Stimulated activated memory B cell treated with anti-CD40 and anti-IgM and Interleukin-4, amounts not matched to agents 10 μg/mL and 1 μg/mL and 100 μg/mL, for 72 hours (primary cell): ENCODE results near the gene SHLD1.

Experiments used
- ATAC-seq: fragments of 150-1000 bp; cut with Tn5 transposase; 2 replicates; pipeline ENCODE4 v1.10.0; 2021
- H3K27ac Mint-ChIP-seq: one replicate; pipeline ENCODE4 v1.8.0; 2022; ENCODE audit warnings: mild to moderate bottlenecking, mixed read lengths
- H3K27me3 Mint-ChIP-seq: one replicate; pipeline ENCODE4 v1.8.0; 2022; ENCODE audit warnings: mixed read lengths
- H3K36me3 Mint-ChIP-seq: one replicate; pipeline ENCODE4 v1.8.0; 2022; ENCODE audit warnings: mixed read lengths
- H3K4me1 Mint-ChIP-seq: one replicate; pipeline ENCODE4 v1.8.0; 2022; ENCODE audit warnings: mixed read lengths
- H3K4me3 Mint-ChIP-seq: one replicate; pipeline ENCODE4 v1.8.0; 2022; ENCODE audit warnings: mild to moderate bottlenecking, moderate library complexity, mixed read lengths
- H3K9me3 Mint-ChIP-seq: one replicate; pipeline ENCODE4 v1.8.0; 2022; ENCODE audit warnings: mixed read lengths

SHLD1 gene

GRCh38 chr20:5864873-5865587 lies 114.8 kb downstream of the SHLD1 start:
- no peaks in the 10 kb centered on the region for H3K4me1 Mint-ChIP-seq
- no peaks in the 10 kb centered on the region for H3K9me3 Mint-ChIP-seq
- H3K27ac Mint-ChIP-seq = no peak overlapping the region
- no peaks in the 10 kb centered on the region for H3K27me3 Mint-ChIP-seq
- H3K36me3 Mint-ChIP-seq = peaks cover 23% of the 10 kb centered on the region
- H3K4me3 Mint-ChIP-seq = no peak overlapping the region
- ATAC-seq = no peak

GRCh38 chr20:5865604-5866003 lies 115.4 kb downstream of the SHLD1 start:
- ATAC-seq = no peak
- Mint-ChIP-seq H3K9me3 (no peaks in the 10 kb centered on the region), H3K4me1 (no peaks in the 10 kb centered on the region), H3K27me3 (no peaks in the 10 kb centered on the region), H3K27ac (no peak overlapping the region), H3K4me3 (no peak overlapping the region), H3K36me3 (peaks cover 23% of the 10 kb centered on the region)

DNA sequence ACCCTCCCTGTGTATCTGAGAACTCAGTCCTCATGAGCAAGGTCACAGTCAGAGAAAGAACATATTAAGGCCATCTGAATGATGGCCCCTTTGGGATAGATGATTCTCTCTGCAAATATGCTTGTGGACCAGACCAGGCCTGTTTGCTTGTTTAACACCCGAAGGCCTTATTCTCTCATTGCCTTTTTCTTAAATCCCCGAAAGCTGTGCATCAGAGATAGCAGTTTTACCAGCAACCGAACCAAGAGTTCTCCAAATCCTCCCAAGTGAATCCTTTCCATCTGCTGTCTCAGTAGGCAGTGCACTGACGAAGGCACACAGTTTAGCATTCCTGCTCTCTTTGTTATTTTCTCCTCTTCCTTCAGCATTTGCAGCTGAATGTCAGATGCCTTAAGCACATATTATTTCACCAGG lies 120.4 kb downstream of the SHLD1 start:
- no peak overlapping the region for H3K4me3 Mint-ChIP-seq
- peaks cover 30% of the 10 kb centered on the region for H3K27me3 Mint-ChIP-seq
- no peaks in the 10 kb centered on the region for H3K4me1 Mint-ChIP-seq
- H3K27ac Mint-ChIP-seq = no peak overlapping the region
- no peaks in the 10 kb centered on the region for H3K36me3 Mint-ChIP-seq
- no peak for ATAC-seq
- H3K9me3 Mint-ChIP-seq = no peaks in the 10 kb centered on the region

DNA sequence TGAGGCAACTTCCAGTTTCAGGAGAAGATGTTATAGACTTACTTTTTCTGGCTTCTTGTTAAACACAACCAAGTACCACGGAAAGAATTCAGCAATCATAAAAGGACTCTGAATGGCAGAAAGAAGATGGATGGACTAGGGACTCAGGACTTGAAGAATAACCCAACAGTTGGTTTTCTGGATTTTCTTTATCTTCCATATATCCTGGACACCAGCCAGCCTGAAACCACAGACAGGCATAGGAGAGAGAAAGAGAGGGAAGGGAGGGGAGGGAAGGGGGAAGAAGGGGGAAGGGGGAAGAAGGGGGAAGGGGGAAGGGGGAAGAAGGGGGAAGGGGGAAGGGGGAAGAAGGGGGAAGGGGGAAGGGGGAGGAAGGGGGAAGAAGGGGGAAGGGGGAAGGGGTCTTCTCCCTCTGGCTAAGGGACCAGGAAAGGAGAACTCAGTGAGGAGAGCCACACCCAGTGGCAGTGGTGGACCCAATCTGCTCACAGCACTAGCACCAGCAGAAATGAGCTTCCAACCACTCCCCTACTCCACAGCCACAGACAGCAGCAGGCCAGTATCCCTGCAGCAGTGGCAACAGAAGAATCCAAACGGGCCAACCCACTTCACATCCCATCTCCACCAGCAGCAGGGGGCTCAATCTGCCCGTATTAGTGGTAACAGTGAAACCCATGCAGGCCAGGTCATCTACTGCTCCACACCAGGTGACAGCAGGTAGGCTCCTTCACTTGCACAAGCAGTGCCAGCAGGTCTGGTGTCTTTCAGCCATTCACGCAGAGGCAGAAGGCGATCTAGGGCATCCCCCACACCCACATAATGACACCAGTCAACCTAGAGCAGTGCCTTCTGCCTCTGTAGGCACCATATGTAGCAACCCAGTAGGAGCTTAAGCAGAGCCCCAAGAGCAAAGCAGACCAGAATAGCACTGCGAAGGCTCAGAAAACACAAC lies 121.5 kb downstream of the SHLD1 start:
- Mint-ChIP-seq H3K4me1 (no peaks in the 10 kb centered on the region), H3K9me3 (no peaks in the 10 kb centered on the region), H3K36me3 (no peaks in the 10 kb centered on the region), H3K4me3 (no peak overlapping the region), H3K27ac (no peak overlapping the region), H3K27me3 (peaks cover 40% of the 10 kb centered on the region)
- ATAC-seq = no peak

GRCh38 chr20:5877128-5877527 lies 126.9 kb downstream of the SHLD1 start:
- no peak for ATAC-seq
- H3K27me3 Mint-ChIP-seq = peaks cover 69% of the 10 kb centered on the region

DNA sequence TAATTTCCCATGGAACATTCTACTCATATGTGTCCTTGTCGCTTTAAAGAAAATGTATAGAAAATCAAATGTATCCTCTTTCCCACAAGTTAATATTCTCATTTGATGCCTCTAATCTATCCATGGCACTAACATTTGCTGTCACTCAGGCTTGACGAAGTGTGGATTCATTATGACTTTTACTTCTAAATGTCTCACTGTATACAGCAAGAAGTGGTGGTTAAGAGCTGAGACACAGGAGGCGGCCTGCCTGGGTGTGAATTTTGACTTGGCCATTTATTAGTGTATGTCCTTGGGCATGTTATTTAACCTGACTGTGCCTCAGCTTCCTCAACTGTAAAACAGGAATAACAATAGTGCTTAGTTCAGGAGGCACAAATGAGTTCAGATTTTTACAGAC lies 130.1 kb downstream of the SHLD1 start:
- H3K4me3 Mint-ChIP-seq = no peak overlapping the region
- H3K4me1 Mint-ChIP-seq = peaks cover 6% of the 10 kb centered on the region
- H3K36me3 Mint-ChIP-seq = no peaks in the 10 kb centered on the region
- no peaks in the 10 kb centered on the region for H3K9me3 Mint-ChIP-seq
- H3K27me3 Mint-ChIP-seq = peaks cover 52% of the 10 kb centered on the region
- H3K27ac Mint-ChIP-seq = no peak overlapping the region
- no peak for ATAC-seq

More at GRCh38 chr20:5877128-5877527, 126.9 kb downstream of the SHLD1 start:
- Mint-ChIP-seq H3K27ac (no peak overlapping the region), H3K36me3 (no peaks in the 10 kb centered on the region), H3K4me1 (peaks cover 6% of the 10 kb centered on the region), H3K4me3 (no peak overlapping the region), H3K9me3 (no peaks in the 10 kb centered on the region)

- H3K4me1 Mint-ChIP-seq = peaks cover 6% of the 10 kb centered on the region
- H3K9me3 Mint-ChIP-seq = no peaks in the 10 kb centered on the region
- no peak for ATAC-seq
- no peak overlapping the region for H3K27ac Mint-ChIP-seq
- H3K36me3 Mint-ChIP-seq = no peaks in the 10 kb centered on the region
- no peak overlapping the region for H3K4me3 Mint-ChIP-seq
- peaks cover 50% of the 10 kb centered on the region for H3K27me3 Mint-ChIP-seq
These were observed 131.5 kb downstream of the SHLD1 start for GRCh38 chr20:5881703-5882102.

DNA sequence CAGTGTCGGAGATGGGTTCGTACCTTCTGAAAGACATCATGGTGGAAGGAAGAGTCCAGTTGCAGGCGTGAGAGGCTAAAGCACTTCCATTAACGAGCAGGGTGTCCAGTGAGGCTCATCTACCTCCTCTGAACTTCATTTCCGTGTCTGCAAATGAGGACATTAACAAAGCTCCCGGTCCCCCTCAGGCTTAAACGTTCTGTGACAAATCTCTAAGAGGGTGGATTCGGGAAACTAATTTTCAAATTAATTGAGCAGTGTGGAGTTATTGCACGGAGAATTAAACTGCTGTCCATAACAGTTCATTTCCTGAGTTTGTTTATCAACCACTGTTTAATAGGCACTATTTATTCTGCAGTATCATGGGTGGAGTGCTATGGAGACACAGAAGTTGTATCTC lies 132.0 kb downstream of the SHLD1 start:
- Mint-ChIP-seq H3K27ac (no peak overlapping the region), H3K9me3 (no peaks in the 10 kb centered on the region), H3K36me3 (no peaks in the 10 kb centered on the region), H3K27me3 (peaks cover 50% of the 10 kb centered on the region), H3K4me3 (no peak overlapping the region), H3K4me1 (peaks cover 6% of the 10 kb centered on the region)
- ATAC-seq = no peak

GRCh38 chr20:5884465-5885335 lies 134.5 kb downstream of the SHLD1 start:
- Mint-ChIP-seq H3K27ac (no peak overlapping the region), H3K27me3 (peaks cover 39% of the 10 kb centered on the region), H3K9me3 (no peaks in the 10 kb centered on the region)

DNA sequence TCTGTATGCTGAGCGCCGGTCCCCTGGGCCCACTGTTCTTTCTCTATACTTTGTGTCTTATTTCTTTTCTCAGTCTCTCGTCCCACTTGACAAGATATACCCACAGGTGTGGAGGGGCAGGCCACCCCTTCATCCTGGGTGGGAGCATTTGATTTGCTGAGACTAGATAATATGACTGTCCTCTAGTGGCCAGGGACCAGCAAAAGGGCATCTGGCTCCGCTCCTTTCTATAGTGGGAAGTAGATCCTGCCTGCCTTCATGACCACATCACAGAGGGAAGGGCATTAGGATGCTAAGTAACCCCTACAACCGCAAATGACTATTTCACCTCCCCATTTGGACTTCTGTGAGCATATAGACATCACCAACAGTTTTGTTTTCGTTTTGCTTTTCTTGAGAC lies 135.7 kb downstream of the SHLD1 start:
- H3K9me3 Mint-ChIP-seq = no peaks in the 10 kb centered on the region
- no peak overlapping the region for H3K4me3 Mint-ChIP-seq
- H3K4me1 Mint-ChIP-seq = peaks cover 6% of the 10 kb centered on the region
- no peak overlapping the region for H3K27ac Mint-ChIP-seq
- no peaks in the 10 kb centered on the region for H3K36me3 Mint-ChIP-seq
- peaks cover 29% of the 10 kb centered on the region for H3K27me3 Mint-ChIP-seq
- no peak for ATAC-seq

More at GRCh38 chr20:5884465-5885335, 134.5 kb downstream of the SHLD1 start:
- Mint-ChIP-seq H3K36me3 (no peaks in the 10 kb centered on the region), H3K4me1 (peaks cover 6% of the 10 kb centered on the region), H3K4me3 (no peak overlapping the region)
- no peak for ATAC-seq

DNA sequence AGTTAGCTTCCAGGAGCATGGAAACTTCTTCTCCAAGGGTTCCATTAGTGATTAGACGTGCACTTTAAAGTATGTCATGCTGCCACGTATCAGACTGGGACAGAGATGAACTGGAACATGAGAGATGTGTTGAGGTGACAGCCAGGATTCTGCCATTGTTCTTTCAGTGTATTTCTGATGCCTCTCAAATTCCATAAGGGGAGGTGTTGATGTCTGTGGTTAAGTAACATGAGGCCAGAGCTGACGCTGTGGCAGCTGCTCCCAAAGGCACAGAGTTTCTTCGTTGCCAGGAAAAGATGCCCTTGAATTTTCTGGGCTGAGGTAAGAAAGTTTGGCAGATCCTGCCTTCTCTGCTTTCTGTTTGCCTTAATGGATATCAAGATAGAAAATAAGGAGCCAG lies 136.6 kb downstream of the SHLD1 start:
- ATAC-seq = no peak

DNA sequence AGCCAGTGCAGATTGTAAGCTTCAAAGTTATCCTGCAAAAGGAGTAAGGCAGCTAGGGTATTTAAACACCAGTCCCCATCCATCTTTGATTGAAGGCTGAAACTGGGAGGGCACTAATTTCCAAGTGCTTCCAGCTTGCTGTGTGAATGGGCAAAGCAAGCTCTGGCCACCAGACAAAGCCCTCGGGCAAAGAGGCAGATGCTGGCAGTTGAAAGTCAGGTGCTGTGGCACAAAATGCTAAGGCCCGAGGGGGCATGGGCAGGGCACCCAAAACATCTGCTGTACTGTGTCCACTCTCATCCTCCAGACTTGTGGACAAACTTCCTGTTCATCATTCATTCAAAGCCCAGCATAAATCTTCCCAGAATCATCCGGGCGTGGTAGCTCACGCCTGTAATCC lies 137.2 kb downstream of the SHLD1 start:
- Mint-ChIP-seq H3K27ac (no peak overlapping the region), H3K36me3 (no peaks in the 10 kb centered on the region), H3K4me1 (no peaks in the 10 kb centered on the region), H3K4me3 (no peak overlapping the region), H3K27me3 (peaks cover 17% of the 10 kb centered on the region), H3K9me3 (no peaks in the 10 kb centered on the region)
- ATAC-seq = no peak

More for the DNA sequence above, 136.6 kb downstream of the SHLD1 start:
- peaks cover 4% of the 10 kb centered on the region for H3K4me1 Mint-ChIP-seq
- H3K4me3 Mint-ChIP-seq = no peak overlapping the region
- no peaks in the 10 kb centered on the region for H3K9me3 Mint-ChIP-seq
- peaks cover 21% of the 10 kb centered on the region for H3K27me3 Mint-ChIP-seq
- H3K36me3 Mint-ChIP-seq = no peaks in the 10 kb centered on the region
- no peak overlapping the region for H3K27ac Mint-ChIP-seq

- ATAC-seq = no peak
- no peak overlapping the region for H3K4me3 Mint-ChIP-seq
- no peak overlapping the region for H3K27ac Mint-ChIP-seq
- no peaks in the 10 kb centered on the region for H3K36me3 Mint-ChIP-seq
- H3K27me3 Mint-ChIP-seq = peaks cover 17% of the 10 kb centered on the region
- no peaks in the 10 kb centered on the region for H3K9me3 Mint-ChIP-seq
- H3K4me1 Mint-ChIP-seq = no peaks in the 10 kb centered on the region
These were observed 137.8 kb downstream of the SHLD1 start for GRCh38 chr20:5888041-5888440.

GRCh38 chr20:5890773-5891441 lies 140.7 kb downstream of the SHLD1 start:
- Mint-ChIP-seq H3K9me3 (no peaks in the 10 kb centered on the region), H3K27ac (no peak overlapping the region), H3K4me1 (no peaks in the 10 kb centered on the region), H3K36me3 (no peaks in the 10 kb centered on the region), H3K27me3 (peaks cover 26% of the 10 kb centered on the region), H3K4me3 (no peak overlapping the region)
- ATAC-seq = no peak
